Aorta (tissue), 5 donors: ENCODE data around the gene PHLDA2. TPM values are rescaled to one million over a fixed set of nuclear protein-coding genes. Genes with fewer than 3 reads are reported as not detected.

ENCODE experiments used
- ATAC-seq: fragments of 200-7000 bp; cut with Tn5 transposase; one replicate; pipeline ENCODE4 v1.9.1; 2022; ENCODE audit warnings: moderate library complexity; ENCODE audit not compliant: low FRiP score
- DNase-seq, 2 donors: peaks; one replicate each; pipeline ENCODE4 v3.0.0-alpha.2; 2020
- H3K27ac ChIP-seq, 2 donors: one replicate each; pipeline ENCODE4 v1.5.1; 2013; ENCODE audit warnings: low read length in 2 of 2, mild to moderate bottlenecking in 2 of 2, moderate library complexity in 2 of 2, control low read depth in 1 of 2, inconsistent platforms in 1 of 2, low read depth in 1 of 2
- H3K27me3 ChIP-seq, 2 donors: one replicate each; pipeline ENCODE4 v1.6.1; 2013; ENCODE audit warnings: control low read depth in 1 of 2, low read length in 1 of 2, mild to moderate bottlenecking in 1 of 2, moderate library complexity in 1 of 2; ENCODE audit not compliant: insufficient read depth in 2 of 2, control insufficient read depth in 1 of 2
- H3K36me3 ChIP-seq, 2 donors: one replicate each; pipeline ENCODE4 v1.6.1; 2013; ENCODE audit warnings: control low read depth in 1 of 2, low read length in 1 of 2, mild to moderate bottlenecking in 1 of 2; ENCODE audit not compliant: insufficient read depth in 2 of 2, control insufficient read depth in 1 of 2
- H3K4me1 ChIP-seq, 2 donors: one replicate each; pipeline ENCODE4 v1.6.1; 2013; ENCODE audit warnings: low read length in 2 of 2, control low read depth in 1 of 2, mild to moderate bottlenecking in 1 of 2, moderate library complexity in 1 of 2; ENCODE audit not compliant: insufficient read depth in 2 of 2, control insufficient read depth in 1 of 2
- H3K4me3 ChIP-seq, 2 donors: one replicate each; pipeline ENCODE4 v1.5.1; 2013; ENCODE audit warnings: low read length in 2 of 2, control low read depth in 1 of 2, mild to moderate bottlenecking in 1 of 2
- H3K9me3 ChIP-seq: one replicate; pipeline ENCODE4 v1.6.1; 2013; ENCODE audit warnings: mild to moderate bottlenecking, low read length; ENCODE audit not compliant: control insufficient read depth
- WGBS, 2 donors: extraction: QIAGEN DNeasy Blood & Tissue Kit; methylation state at CpG; one replicate each; pipeline ENCODE4 v1.1.7; 2013; 5-methylcytosine and 5-hydroxymethylcytosine counted together
- intact Hi-C, 2 donors: fragments of 100-400 bp; cut with DNase I; formaldehyde crosslinking; loops; one replicate each; pipeline versions ENCODE4 v1.14.2 to v1.15.0; 2022
- polyA plus RNA-seq, 2 donors: library from polyadenylated mRNA; stranded (reverse); fragments of 200-250 nt; gene quantifications; one replicate each; pipeline ENCODE4 v1.2.3, GENCODE V29; 2013
- total RNA-seq, 2 donors: library from RNA; stranded (reverse); fragmentation: NEBNext Ultra II Directional; extraction: Animal tissue kit (Norgen Biotek cat#: 25700); gene quantifications; one replicate each; pipeline ENCODE4 v1.2.1, GENCODE V29; 2021
- donor health status: healthy with polysubstance abuse.
- donor health status: Bipolar disorder and iron deficiency.
- donor health status: DM: no; HTN: no; CAD: no.
- donor health status: DM: no; HTN: no; CAD: no.
- donor health status: DM: yes; HTN: yes; CAD: no.

Gene PHLDA2
- total and polyA plus RNA-seq, 4 donors: 6.4 to 17.2 (median 7.2) TPM

DNA sequence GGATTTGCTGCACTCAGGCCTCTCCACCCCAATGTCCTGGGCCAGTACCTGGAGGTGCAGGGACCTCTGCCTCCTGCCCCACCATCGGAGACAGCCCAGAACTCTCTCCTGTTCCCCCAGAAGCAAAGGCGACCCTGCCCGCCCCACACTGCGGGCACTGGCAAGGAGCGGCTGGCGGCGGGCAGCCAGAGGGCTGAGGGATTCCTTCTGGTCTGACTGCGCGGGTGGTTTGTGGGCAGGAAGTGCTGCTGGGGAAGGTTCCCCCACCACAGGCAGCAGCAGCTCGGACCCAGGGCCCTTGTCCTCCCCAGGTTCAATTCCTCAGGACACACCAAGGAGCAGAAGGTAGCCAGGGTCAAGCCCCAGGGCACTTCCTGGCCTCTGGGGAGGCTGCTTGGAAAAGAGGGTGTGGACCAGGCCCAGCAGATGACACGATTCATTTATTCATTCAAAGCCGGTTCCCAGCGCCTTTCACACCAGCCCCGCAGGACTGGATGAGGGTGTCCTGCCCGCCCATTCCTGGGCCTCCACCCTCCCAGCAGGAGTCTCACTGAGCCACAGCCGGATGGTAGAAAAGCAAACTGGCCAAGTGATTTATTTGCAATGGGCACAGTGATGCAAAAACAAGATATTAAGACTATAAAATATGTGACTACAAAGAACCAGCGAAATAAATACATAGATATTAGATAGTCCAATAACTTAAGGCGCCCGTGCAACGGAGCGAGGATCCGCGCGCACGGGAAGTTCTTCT lies 1.2 kb downstream of the PHLDA2 start:
- peak overlapping the region in 1 of 2 donors; percentile 24 for H3K4me3 ChIP-seq
- WGBS, 2 donors: 59 to 64% methylated on average over 25 of the region's 25 CpGs
- peak; percentile 49 to 76 for DNase-seq
- peaks cover 0 to 2% of the 10 kb centered on the region in 2 donors for H3K27me3 ChIP-seq
- no peaks in the 10 kb centered on the region for H3K36me3 ChIP-seq
- intact Hi-C loops: no loop called here
- no peak for ATAC-seq
- no peaks in the 10 kb centered on the region for H3K4me1 ChIP-seq
- no peaks in the 10 kb centered on the region for H3K9me3 ChIP-seq
- no peak overlapping the region for H3K27ac ChIP-seq

GRCh38 chr11:2927121-2927800 lies 2.0 kb downstream of the PHLDA2 start:
- intact Hi-C loops: no loop called here
- Histone ChIP-seq H3K27me3 (peaks cover 0 to 2% of the 10 kb centered on the region in 2 donors), H3K36me3 (no peaks in the 10 kb centered on the region), H3K27ac (no peak overlapping the region), H3K4me1 (no peaks in the 10 kb centered on the region), H3K9me3 (no peaks in the 10 kb centered on the region), H3K4me3 (no peak overlapping the region)
- DNase-seq (peak; percentile 41 to 59), ATAC-seq (no peak)
- 93 to 94% methylated on average over 12 of the region's 12 CpGs for WGBS, 2 donors

- 95% methylated on average over 11 of the region's 11 CpGs for WGBS, 2 donors
- intact Hi-C loops: no loop called here
- Histone ChIP-seq H3K27me3 (peaks cover 0 to 2% of the 10 kb centered on the region in 2 donors), H3K9me3 (no peaks in the 10 kb centered on the region), H3K27ac (no peak overlapping the region), H3K4me1 (no peaks in the 10 kb centered on the region), H3K4me3 (no peak overlapping the region), H3K36me3 (no peaks in the 10 kb centered on the region)
- ATAC-seq (no peak), DNase-seq (peak; percentile 48 to 66)
Observed at GRCh38 chr11:2926611-2927051, 2.6 kb downstream of the PHLDA2 start.

- DNase-seq (no peak), ATAC-seq (no peak)
- no peaks in the 10 kb centered on the region for H3K36me3 ChIP-seq
- H3K27me3 ChIP-seq: peaks cover 0 to 2% of the 10 kb centered on the region in 2 donors
- H3K4me3 ChIP-seq: no peak overlapping the region
- intact Hi-C loops: no loop called here
- no peak overlapping the region for H3K27ac ChIP-seq
- 94 to 97% methylated on average over 29 to 30 of the region's 30 CpGs for WGBS, 2 donors
- H3K4me1 ChIP-seq: no peaks in the 10 kb centered on the region
- no peaks in the 10 kb centered on the region for H3K9me3 ChIP-seq
Observed at GRCh38 chr11:2924821-2925675, 4.2 kb downstream of the PHLDA2 start.

GRCh38 chr11:2924381-2924780 lies 4.8 kb downstream of the PHLDA2 start:
- intact Hi-C loops: no loop called here
- peaks cover 0 to 2% of the 10 kb centered on the region in 2 donors for H3K27me3 ChIP-seq
- H3K27ac ChIP-seq: no peak overlapping the region
- no peaks in the 10 kb centered on the region for H3K4me1 ChIP-seq
- 79 to 80% methylated on average over 10 of the region's 10 CpGs for WGBS, 2 donors
- DNase-seq: no peak
- no peaks in the 10 kb centered on the region for H3K36me3 ChIP-seq
- H3K4me3 ChIP-seq: no peak overlapping the region
- ATAC-seq: no peak
- no peaks in the 10 kb centered on the region for H3K9me3 ChIP-seq

- no peak overlapping the region for H3K27ac ChIP-seq
- no peak overlapping the region for H3K4me3 ChIP-seq
- H3K36me3 ChIP-seq: no peaks in the 10 kb centered on the region
- intact Hi-C loops: no loop called here
- DNase-seq (no peak), ATAC-seq (no peak)
- H3K27me3 ChIP-seq: no peaks in the 10 kb centered on the region
- H3K4me1 ChIP-seq: no peaks in the 10 kb centered on the region
- WGBS, 2 donors: 93 to 94% methylated on average over 22 of the region's 22 CpGs
- H3K9me3 ChIP-seq: no peaks in the 10 kb centered on the region
Observed at GRCh38 chr11:2923446-2924375, 5.5 kb downstream of the PHLDA2 start.

- no peaks in the 10 kb centered on the region for H3K27me3 ChIP-seq
- no peak overlapping the region for H3K27ac ChIP-seq
- 87 to 89% methylated on average over 3 of the region's 3 CpGs for WGBS, 2 donors
- H3K36me3 ChIP-seq: no peaks in the 10 kb centered on the region
- DNase-seq (no peak), ATAC-seq (no peak)
- H3K4me1 ChIP-seq: no peaks in the 10 kb centered on the region
- intact Hi-C loops: no loop called here
- no peaks in the 10 kb centered on the region for H3K9me3 ChIP-seq
- no peak overlapping the region for H3K4me3 ChIP-seq
Observed at GRCh38 chr11:2922655-2923054, 6.6 kb downstream of the PHLDA2 start.
